ENCODE results near the gene ADRA1B.

The ADRA1B gene

DNA sequence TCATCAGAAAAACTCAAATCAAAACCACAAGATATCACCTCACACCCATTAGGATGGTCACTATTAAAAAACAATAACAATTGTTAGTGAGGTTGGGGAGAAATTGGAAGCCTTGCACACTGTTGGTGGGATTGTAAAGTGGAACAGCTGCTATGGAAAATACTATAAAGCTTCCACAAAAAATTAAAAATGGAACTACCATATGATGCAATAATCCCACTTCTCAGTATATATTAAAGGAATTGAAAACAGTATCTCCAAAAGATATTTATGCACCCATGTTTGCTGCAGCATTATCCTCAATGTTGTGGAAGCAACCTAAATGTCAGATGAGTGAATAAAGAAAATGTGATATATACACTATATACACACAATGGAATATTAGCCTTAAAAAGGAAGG is 14.5 kb upstream of the ADRA1B start:
- DNase-seq (ENCODE audit: low spot score), result no peak

DNA sequence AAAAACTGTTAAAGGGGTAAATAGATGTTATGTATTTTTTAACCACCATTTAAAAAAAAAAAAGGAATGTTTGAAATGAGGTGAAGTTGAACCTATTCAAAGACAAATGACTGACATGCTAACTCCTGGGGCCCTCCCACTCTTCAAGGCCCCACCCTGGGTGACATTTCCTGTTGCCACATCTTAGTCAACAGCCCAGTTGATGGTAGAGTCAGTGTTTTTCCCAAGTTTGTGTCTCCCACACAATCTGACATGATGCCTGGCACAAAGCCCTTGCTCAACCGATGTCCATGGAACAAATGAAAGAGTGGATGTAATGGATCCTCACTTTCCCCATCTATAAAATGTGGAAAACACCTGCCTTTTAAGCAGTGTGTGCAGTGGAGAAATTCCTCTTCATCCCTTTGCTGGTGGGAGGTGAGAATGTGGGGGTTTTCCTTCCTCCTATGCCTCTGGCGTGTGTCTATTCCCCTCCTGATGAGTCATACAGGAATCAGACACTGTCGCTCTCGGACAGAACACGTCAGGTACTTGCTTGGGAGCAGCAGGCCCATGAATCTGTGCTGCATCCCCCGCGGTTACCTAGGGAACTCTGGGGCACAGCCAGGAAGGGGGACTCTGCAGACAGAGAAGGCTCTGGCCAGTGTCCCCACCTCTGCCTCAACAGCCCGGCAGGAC is 13.7 kb upstream of the ADRA1B start:
- DNase-seq (ENCODE audit: low spot score), result peak; percentile 96

DNA sequence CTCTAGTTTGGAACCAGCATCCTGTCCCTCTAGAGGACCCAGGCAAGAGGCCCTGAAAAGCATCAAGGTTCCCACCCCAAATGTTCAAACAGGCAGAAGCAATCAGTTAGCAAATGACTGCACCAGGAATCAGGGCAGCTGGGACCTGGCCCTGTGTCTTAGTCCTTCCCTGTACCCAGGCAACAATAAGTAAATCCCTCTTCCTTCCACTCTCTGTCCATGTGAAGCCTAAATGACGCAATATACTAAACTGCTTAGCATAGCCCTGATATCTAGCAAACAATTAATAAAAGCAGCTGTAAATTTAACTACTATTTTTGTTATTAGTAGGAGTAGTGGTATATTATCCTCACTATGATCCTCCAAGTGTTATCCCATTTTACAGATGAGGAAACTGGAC is 13.2 kb upstream of the ADRA1B start:
- peak; percentile 39 for DNase-seq (ENCODE audit: low spot score)

DNA sequence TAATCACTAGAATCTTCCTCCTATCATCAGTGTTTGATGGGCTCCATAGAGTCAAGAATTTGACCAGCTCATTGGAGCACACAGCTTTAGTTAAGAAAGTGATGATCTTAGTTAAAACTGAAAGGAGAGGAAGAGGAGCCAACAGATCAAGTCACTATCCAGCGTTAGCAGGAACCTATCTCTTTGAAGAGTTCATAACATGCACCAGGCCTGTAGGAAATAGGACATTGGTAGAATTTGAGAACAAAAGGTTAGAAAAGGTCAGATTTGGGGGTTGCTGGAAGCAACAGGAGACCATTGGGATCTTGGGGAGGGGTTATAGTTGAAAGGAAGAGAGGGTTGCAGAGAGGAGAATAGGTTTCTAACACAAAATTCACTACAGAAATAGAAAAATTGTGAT is 11.4 kb upstream of the ADRA1B start:
- DNase-seq (ENCODE audit: low spot score), result peak; percentile 19

DNA sequence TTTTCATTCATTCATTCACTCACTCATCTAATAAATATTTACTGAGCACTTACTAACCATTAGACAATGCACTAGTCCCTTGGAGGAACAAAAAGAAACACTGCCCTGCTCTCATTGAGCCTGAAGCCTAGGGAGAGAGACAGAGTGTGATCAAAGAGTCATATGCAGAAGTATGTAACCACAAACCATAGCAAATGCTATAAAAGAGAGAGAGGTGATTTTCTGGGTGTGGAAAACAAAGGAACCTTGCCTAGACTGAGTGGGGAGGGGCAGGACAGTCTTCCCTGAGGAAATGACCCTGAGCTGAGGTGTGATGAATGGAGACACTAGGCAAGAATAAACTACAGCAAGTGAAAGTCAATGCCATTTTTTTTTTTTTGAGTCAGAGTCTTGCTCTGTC is 10.8 kb upstream of the ADRA1B start:
- peak; percentile 100 for DNase-seq (ENCODE audit: low spot score)

DNA sequence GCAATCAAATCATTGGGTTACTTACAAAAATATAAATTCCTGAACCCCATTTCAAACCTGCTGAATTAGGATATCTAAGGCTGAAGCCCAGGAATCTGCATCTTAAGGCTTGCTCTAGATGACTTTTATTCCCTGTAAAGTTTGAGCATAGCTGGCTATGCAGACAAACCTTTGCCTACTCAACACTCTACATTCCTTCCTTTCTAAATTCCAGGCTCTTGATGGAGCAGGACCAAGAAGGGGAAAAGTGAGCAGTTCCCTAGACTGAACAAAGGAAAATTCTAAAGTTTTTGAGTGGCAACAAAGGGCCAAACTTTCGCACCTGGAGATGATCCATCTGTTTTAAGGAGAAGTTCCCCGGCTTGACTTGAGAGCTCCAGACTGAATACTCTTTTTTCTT is 9.8 kb upstream of the ADRA1B start:
- no peak for DNase-seq (ENCODE audit: low spot score)

DNA sequence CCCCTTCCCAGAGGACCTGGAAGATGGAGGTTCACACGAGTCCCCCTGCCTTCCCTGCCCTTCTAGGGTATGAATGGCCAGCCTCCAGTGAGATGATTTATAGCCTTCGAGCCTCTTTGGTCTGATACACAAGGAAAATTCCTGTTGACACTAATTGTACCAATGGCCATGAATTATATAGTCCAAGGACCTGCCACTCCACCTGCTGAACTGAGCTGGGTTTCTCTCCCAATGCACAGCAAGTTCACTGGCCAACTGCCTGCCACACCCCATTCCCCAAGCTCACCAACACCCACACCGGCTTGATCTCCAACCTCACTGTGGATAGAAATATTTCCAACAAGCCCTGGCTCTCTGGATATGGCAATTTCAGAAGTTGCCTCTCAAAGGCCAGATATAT is 9.3 kb upstream of the ADRA1B start:
- peak; percentile 97 for DNase-seq (ENCODE audit: low spot score)

DNA sequence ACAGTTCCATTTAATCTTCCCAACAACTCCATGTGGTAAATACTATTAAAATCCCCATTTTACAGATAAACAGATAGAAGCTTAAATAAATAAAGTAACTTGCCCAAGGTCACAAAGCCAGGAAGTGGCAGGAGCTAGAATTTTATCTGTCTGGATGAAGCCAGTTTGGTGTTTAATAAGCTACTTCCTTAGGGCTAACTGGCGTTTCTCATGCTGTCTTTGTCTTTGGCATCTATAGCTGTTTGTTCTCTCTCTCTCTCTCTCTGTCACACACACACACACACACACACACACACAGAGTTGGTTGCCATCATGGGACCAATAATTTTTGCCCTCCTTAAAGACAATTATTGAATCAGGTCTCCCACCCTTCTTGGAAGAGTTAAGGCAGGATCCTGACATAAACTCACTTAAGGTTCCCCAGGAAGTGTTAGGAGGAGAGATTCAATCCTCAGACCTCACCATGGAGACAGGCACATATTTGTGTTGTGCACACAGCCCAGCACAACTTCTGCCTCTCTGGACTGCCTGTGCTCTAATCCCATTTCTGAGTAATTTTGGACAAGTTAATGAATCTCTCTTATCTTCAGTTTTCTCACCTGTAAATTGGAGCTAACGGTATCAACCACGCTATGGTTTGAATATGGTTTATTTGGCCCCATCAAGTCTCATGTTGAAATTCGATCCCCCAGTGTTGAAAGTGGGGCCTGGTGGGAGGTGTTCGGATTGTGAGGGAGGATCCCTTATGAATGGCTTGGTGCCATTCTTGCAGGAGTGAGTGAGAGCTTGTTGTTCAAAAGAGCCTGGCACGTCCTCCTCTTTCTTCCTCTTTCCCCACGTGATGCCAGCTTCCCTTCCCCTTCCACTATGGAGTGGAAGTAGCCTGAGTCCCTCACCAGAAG is 8.3 kb upstream of the ADRA1B start:
- DNase-seq (ENCODE audit: low spot score), result peak; percentile 40

DNA sequence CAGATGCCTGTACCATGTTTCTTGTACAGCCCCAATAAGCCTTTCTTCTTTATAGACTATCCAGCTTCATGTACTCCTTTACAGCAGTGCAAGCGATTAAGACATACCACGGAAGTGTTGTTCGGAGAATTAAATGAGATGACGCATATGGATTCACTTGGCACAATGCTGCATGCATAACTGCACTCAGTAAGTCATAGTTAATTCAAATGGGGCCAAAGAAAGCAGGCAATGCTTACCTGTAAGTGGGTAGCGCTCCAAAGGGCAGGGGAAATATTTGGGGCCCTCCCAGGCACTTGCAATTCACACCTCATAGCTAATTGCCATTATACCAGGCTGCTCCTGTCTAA is 7.7 kb upstream of the ADRA1B start:
- no peak for DNase-seq (ENCODE audit: low spot score)

DNA sequence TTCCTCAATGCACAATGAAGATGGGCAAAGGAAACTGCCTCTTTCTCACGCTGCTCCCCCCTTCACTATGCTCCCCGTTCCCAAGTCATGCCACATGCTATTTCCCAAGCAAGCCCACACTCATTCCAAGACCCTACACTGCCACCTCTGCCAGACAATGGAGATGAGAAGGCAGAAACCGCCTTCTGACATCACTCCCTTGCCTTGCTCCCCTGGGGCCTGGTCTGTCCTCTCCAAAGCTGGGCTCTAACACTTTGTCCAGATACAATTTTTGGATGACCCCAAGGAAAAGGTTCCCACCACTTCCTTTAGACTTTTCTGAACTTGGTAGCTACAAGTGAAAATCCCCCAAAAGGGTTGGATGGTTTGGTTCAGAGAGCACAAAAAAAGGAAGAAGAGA is 7.2 kb upstream of the ADRA1B start:
- DNase-seq (ENCODE audit: low spot score), result no peak

DNA sequence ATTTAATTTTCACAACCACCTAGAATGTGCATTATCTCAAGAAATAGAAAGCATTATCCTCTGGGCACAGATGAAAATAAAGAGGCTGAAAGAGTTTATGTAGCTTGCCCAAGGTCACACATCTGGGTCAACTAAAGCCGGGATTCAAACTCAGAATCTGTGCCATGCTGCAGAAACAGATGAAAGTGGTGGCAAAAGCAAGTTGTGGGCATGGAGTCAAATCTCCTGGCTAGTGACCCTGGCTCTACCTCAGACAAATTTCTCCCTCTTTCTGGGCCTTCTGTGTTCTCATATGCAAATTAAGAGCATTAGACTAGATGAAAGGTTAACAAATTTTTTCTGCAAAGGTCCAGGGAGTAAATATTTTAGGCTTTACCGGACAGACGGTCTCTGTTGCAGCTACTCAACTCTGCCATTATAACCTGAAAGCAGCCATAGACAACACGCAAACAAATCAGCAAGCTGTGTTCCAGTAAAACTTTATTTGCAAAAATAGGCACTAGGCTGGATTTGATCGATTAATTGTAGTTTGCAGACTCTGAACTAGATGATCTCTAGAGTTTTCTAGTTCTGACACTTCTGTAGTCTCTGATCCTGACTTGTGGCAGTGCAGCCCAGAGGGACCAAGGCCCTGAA is 6.0 kb upstream of the ADRA1B start:
- no peak for DNase-seq (ENCODE audit: low spot score)

DNA sequence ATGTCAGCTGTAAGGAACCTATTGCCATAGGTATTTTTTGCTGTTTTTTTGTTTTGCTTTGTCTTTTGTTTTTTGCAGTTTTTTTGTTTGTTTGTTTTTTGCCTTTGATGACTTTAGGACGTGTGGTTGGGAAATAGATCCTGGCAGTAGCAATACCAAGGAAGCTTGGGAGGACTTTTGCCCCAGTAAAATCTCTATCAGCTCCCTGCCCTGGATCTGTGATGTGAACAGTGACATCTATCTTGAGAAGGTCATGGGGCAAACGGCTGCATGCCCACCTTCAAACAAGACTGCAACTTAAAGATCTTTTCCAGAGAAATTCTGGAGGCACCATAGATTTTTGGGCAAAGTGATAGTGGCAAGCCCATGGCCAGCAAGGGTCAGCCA is 5.4 kb upstream of the ADRA1B start:
- no peak for DNase-seq (ENCODE audit: low spot score)

DNA sequence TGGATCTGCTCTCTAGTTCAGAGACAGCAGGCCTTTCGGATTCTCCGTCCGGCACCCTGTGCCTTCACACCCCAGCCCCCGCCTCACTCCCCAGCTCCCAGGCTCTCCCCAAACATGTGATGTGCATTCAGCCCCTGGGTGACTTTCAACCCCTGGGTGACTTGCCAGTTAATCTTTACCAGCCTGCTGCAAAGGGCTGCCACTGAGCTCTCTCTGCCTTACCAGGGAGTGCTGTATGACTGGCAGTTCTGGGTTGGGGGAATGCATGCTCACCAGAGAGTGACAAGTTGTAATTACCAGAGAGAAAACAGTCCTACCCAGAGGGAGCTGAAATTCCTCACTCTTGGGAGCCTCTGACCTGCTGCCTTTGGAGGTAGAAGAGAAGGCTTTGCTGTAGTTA is 4.9 kb upstream of the ADRA1B start:
- no peak for DNase-seq (ENCODE audit: low spot score)

DNA sequence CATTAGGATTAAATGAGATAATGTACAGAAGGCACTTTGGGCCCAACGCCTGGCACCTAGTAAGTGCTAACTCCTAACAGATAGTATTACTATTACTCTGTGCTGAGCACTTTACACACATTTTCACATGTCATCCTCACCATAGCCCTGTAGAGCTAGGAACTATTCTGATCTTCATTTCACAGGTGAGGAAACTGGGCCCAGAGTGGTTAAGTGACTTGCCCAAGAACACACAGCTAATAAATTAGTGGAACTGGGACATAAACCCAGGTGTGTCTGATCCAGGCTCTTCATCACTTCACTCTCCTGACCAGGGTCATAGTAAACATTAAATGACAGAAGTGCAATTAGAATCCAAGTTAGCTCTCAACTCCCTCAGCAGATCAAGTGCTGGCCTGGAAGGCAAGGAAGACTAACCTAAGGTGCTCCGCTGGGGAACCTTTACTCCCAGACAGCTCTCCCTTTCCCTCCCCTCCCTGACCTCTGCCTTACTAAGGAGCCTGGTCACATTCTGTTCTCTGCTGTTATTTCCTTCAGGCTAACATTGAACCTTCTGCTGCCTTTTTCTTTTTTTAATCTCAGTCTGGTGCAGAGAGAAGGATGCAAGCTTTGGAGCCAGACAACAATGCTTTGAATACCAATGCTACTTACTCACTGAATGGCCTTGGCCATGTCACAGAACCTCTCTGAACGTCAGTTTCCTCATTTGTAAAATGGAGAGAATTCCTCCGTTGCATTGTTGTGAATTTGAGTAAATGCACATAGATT is 4.1 kb upstream of the ADRA1B start:
- DNase-seq (ENCODE audit: low spot score), result no peak

DNA sequence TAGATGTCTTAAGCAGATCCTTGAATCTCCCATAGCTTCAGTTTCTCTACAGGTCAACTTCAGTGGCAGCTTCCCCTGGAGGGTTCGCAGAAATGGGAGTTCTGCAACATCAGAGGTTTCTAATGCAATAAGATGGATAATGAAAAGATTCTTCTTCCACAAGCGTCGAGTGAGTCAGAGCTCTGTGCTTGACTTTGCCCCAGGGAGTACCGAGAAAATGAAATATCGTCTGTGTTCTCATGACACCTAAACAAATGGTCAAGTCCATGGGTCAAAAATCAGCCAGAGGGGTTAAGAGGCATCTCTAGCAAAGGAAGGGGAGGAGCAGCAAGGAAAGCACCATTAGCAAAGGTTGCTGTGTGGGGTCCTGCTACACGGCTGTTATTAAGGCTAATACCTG is 3.2 kb upstream of the ADRA1B start:
- no peak for DNase-seq (ENCODE audit: low spot score)

DNA sequence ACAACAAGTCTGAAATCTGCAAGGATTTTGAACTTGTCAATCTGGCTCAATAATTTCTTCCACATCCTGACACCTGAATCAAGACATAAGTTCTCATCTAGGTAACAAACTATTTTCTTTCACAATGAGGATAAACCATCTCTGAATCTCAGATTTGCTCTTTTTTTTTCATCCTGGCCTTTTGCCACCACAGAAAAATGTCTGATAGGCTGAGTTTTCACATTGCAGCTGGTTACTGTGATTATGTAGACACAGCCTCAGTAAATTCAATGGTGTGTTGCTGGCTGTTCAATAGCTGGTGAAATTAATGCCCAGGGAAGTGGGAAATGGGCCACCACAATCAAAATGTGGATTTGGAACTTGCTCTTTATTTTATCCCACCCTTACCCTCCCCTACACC is 2.8 kb upstream of the ADRA1B start:
- no peak for DNase-seq (ENCODE audit: low spot score)

DNA sequence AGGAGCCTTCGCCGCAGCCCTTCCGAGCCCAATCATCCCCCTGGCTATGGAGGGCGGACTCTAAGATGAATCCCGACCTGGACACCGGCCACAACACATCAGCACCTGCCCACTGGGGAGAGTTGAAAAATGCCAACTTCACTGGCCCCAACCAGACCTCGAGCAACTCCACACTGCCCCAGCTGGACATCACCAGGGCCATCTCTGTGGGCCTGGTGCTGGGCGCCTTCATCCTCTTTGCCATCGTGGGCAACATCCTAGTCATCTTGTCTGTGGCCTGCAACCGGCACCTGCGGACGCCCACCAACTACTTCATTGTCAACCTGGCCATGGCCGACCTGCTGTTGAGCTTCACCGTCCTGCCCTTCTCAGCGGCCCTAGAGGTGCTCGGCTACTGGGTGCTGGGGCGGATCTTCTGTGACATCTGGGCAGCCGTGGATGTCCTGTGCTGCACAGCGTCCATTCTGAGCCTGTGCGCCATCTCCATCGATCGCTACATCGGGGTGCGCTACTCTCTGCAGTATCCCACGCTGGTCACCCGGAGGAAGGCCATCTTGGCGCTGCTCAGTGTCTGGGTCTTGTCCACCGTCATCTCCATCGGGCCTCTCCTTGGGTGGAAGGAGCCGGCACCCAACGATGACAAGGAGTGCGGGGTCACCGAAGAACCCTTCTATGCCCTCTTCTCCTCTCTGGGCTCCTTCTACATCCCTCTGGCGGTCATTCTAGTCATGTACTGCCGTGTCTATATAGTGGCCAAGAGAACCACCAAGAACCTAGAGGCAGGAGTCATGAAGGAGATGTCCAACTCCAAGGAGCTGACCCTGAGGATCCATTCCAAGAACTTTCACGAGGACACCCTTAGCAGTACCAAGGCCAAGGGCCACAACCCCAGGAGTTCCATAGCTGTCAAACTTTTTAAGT is 819 bp downstream of the ADRA1B start:
- no peak for DNase-seq (ENCODE audit: low spot score)

DNA sequence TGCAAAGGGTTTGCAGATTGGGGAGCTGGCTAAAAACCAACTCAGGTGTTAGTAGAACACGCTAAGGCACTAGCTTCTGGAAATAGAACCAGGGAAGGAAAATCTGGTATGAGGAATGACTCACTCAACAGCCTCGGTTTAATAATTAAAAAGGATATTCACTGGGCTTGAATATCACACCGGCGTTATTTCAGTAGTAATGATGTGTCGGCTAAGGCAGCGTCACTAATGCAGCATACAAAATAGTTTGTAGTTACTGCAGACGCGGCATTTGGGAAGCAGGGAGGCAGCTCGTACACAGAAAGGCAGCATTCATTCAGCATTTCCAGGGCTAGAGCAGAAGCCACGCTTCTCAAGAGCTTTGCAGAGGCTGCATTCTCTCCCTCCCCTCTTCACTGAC is 1.7 kb downstream of the ADRA1B start:
- no peak for DNase-seq (ENCODE audit: low spot score)

DNA sequence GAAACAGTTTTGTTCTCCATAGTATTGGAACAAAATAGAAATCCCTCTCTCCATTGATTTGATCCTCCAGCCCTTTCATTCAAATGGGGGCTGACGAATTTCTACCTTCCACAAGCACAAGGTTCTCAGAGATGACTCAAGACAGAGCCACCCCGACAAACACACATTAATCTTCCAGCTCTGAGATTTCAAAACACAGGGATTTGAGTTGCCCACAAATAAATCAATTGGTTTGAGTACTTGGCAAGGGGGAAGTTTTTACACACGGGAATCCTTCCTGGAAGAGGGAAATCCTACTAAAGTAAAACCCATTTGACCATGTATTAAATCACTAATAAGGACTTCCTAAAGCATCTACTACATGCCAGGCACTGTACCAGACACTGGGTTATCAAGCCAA is 5.4 kb downstream of the ADRA1B start:
- no peak for DNase-seq (ENCODE audit: low spot score)

DNA sequence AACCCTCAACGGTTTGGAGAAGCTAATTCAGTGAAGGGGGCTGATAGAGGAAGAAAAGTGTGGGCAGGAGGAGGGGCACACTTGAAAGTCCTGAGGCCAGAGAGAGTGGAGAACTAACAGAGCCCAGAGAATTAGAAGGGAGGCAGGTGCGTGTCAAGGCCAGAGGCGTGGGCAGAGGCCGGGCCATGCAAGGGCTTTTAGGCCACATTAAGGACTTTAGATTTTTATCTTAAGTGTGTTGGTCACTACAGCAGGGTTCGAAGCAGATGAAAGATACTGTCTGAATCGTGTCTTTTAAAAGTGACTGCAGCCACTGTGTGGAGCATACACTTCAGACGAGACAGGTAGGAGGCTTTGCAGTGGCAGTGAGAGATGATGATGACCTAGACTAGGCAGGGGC is 6.7 kb downstream of the ADRA1B start:
- no peak for DNase-seq (ENCODE audit: low spot score)

DNA sequence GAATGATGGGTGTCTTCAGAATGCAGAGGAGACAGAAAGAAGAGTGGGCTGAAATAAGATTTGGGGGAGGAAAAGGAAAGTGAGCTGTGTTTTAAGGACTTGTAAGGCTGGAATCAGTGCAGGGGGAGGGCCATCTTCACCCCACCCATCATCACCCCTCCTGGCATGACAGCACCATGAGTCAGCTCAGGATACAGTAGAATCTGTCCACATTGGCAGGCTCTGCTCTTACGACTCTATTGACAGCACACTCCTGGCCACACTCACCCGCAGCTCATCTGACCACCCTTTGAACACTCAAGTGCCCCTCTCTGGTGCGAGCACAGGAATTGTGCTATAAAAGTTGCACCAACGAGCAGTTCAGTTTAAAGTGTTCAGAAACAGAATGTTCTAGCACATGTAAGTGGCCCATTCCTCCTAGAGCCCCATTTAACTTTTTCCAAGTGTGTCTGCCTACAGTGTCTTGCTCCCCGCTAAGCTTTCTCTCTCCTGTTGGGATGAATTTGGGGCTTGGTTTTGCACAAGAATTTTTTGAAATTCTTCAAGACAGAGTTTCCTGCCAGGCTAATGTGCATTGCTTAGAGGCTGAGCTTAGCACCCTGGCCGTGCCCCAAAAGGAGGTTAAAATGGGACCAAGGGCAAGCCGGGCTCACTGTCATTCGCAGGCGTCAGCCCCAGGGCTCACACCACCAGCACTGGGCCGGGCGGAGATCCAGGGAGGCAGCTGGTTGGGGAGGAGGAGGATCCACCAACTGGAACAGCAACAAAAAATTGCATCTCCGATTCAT is 12.0 kb downstream of the ADRA1B start:
- DNase-seq (ENCODE audit: low spot score), result peak; percentile 45
